GM18520 (cell line): Measurements from ENCODE around the gene POC1B.

Experiments
- ATAC-seq: cut with Tn5 transposase; IDR thresholded peaks from one replicate; pipeline ENCODE4 v1.9.1; 2021; ENCODE audit not compliant: unreplicated experiment

Gene POC1B

GRCh38 chr12:89390802-89391673 lies 134.8 kb downstream of the POC1B start:
- no peak for ATAC-seq

- no peak for ATAC-seq
These were observed 135.8 kb downstream of the POC1B start for GRCh38 chr12:89389755-89390661.

- ATAC-seq = no peak
These were observed 139.7 kb downstream of the POC1B start for GRCh38 chr12:89386138-89386537.

- ATAC-seq = no peak
These were observed 141.0 kb downstream of the POC1B start for GRCh38 chr12:89384807-89385206.

GRCh38 chr12:89384050-89384758 lies 141.6 kb downstream of the POC1B start:
- no peak for ATAC-seq

- ATAC-seq = no peak
These were observed 142.4 kb downstream of the POC1B start for GRCh38 chr12:89383235-89384049.

- no peak for ATAC-seq
These were observed 143.5 kb downstream of the POC1B start for GRCh38 chr12:89382328-89382727.

GRCh38 chr12:89379839-89380467 lies 145.9 kb downstream of the POC1B start:
- no peak for ATAC-seq

- ATAC-seq = no peak
These were observed 146.6 kb downstream of the POC1B start for GRCh38 chr12:89379148-89379838.

- ATAC-seq = no peak
These were observed 149.0 kb downstream of the POC1B start for GRCh38 chr12:89376844-89377243.

GRCh38 chr12:89376202-89376529 lies 149.7 kb downstream of the POC1B start:
- no peak for ATAC-seq

- ATAC-seq = no peak
These were observed 151.9 kb downstream of the POC1B start for GRCh38 chr12:89373763-89374572.

- ATAC-seq = no peak
These were observed 153.1 kb downstream of the POC1B start for GRCh38 chr12:89372584-89373370.

- ATAC-seq = no peak
These were observed 155.0 kb downstream of the POC1B start for GRCh38 chr12:89370850-89371249.

- ATAC-seq = no peak
These were observed 155.4 kb downstream of the POC1B start for GRCh38 chr12:89370421-89370831.
